Activated CD4-positive, CD25-positive, alpha-beta regulatory T cell treated with anti-CD3 and anti-CD28 coated beads, Interleukin-2, amount 50 U/mL, for 72 hours (primary cell): ENCODE data around the gene PRRT1B.
"Not testable (repeated sequence)": the region's sequence is repeated elsewhere in the genome, so short reads cannot be mapped to it uniquely, and the experiment has no call there.

Experiments used
- DNase-seq: peaks from one replicate; pipeline ENCODE4 v3.0.0; 2021

The PRRT1B gene

DNA sequence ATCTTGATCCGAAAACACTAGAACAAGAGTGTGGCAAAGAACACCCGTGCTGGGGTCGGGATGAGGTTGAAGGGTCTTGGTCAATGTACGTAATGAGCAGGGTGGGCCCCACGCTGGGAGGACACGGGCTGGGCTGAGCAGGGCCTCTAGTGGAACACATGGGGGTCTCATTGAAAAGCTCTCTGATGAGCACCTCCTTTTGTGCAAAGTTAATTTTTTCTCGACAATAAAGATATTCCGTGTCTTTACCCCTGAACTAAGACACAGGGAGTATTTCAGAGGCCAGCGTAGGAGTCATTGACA lies 22.3 kb upstream of the PRRT1B start:
- no peak for DNase-seq

DNA sequence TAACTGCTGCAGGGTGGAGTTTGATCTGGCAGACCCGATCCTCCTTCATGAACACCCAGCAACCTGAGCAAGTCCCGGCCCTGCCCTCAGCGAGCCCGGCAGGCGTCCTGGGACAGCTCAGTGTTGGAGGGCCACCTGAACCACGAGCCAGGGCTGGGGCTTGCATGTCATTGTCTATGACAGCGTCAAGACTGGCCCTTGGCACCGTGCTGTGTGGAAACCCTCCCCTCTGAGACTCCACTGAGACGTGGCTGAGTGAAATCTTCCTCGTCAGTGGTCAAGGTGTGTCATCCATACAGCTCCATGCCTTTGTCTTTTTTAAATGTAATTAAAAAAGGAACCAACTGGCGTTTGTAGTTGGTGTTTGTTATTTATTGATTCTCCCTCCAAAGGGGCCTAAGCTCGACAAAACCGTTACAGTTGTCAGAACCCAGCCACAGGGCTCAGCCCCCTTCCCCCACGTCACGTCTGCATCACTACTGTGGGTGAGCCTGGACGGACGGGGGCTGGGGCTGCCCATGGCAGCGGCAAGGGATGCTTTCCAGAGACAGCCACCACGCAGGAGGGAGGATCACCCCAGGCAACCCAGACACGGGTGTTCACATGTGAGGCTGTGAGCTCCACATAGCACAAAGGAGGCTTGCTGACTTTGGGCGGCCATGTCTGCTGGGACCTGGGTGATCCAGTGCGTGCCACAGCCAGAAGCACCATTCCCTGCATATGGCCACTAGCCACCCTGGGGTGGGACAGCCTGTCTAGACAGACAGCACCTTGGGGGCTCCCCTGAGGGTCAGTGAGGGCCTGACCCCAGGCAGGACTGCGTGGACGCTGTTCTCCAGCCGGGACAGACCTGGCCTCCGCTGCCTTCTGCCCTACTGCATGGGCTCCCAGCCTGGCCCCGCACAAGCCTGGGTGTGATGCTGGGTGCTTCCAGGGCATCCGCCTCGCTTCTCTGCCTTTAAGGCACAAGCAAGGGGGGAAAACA lies 21.6 kb upstream of the PRRT1B start:
- DNase-seq: no peak

GRCh38 chr9:131524665-131525315 lies 20.5 kb upstream of the PRRT1B start:
- DNase-seq: no peak

DNA sequence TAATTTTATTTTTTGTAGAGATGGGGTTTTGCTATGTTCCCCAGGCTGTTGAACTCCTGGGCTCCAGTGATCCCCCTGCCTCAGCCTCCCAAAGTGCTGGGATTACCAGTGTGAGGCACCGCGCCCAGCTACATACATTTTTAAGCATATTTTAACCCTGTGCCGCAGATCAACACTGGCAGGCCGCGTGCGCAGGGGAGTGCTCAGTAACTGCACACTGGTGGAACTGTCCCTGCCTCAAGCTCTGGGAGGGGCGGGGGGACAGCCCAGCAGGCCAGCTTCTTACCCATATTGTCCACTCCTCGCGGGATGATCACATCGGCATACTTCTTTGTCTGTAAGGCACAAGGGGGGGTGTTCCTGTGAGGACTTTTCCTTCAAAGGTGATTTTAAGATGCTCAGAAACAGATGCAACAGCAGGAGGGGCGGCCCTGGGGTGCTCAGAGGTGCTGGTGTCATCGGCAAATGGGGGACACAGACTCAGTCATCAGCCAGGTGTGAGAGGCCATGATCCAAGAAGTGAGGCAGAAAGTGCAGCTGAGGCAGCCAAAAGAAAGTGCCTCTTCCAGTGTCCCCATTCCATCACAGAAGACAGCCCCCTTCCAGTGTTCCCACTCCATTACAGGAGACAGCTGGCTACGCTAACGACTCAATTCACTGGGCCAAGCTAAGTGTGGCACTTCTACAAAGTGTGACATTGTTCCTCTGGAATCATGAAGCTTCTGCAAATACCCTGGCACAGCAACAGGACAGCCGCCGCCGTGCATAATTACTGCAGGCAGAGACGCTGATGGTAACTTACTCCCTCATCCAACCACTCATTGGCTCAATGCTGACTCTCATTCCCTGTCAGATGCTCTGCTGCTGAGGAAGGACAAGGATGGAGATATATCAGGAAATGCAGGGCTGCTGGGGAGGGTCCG lies 19.4 kb upstream of the PRRT1B start:
- no peak for DNase-seq

- DNase-seq: no peak
Measured at GRCh38 chr9:131528186-131528585, 17.1 kb upstream of the PRRT1B start.

DNA sequence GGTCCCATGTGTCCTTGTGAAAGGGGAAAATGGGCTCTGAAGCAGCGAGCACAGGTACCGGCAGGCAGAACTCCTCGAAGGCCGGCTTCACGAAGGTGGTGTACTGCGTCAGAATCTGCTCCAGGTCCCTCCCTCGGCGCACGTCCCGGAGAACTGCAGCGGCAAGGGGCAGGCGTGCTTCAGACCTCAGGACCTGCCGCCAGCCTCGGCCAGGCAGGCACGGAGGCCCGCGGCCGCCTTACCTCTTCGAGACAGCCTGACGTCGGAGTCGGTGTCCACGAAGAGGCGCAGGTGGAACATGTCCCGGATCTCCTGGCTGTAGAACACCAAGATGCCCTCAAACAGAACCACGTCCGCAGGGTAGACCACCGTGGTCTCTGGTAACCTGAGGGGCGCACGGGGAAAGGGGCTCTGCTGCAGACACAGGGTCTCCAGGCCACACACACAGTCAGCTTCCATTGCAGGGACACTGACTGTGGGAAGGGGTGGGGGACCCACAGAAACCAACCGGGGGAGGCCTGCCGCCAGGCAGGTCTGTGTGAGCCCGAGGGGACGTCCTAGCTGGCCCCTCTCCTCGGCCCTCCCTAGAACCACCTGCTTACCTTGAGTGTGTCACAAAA lies 16.3 kb upstream of the PRRT1B start:
- DNase-seq: no peak

DNA sequence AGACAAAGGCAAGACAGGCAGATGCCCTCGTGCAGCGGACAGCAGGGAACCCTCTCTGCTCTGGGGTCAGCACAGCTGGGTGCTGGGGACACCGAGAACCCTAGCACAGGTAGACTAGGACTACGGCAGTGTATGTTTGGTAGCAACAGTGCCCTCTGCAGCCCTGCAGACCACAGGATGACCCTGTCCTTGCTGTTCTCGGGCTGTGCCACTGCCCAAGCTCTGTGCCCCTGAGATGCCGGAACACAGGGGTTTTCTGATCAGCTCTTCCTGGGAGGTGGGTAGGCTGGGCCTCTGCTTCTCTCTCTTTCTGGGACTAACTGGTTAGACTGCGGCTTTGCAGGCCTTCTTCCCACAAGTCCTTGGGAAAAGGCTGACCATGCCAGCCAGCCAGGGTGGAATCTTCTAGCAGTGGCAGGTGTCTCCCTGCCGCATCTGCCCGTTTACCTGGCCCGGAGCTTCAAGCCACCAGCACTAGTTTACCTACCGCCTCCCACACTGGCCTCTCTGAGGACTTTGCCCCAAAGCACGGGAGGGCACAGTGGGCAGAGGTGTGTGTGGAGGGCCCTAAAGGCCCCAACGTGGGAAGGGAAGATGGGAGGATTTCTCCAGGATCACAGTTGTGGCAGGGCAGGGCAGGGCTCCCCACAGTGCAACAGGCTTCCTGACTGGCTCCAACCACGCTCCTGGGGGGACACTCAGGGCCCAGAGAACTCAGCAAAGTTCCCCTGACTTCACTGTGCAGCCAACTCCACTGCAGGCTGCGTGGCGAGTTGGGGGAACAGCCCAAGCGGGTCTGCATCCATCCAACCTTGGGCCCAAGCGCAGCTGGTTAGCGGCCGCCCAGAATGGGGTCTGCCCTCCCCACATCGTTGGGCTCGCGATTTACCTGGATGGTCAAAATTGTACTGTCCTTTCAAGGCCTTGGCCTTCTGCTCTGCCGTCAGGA lies 15.5 kb upstream of the PRRT1B start:
- no peak for DNase-seq

GRCh38 chr9:131530546-131530919 lies 14.8 kb upstream of the PRRT1B start:
- peak; percentile 48 for DNase-seq

- DNase-seq: peak; percentile 80
Measured at GRCh38 chr9:131530920-131531832, 14.1 kb upstream of the PRRT1B start, which contains the start of gene UCK1. TSS of gene UCK1 (minus strand) at chr9:131531263. CDS start at chr9:131531174, 89 bp downstream.

DNA sequence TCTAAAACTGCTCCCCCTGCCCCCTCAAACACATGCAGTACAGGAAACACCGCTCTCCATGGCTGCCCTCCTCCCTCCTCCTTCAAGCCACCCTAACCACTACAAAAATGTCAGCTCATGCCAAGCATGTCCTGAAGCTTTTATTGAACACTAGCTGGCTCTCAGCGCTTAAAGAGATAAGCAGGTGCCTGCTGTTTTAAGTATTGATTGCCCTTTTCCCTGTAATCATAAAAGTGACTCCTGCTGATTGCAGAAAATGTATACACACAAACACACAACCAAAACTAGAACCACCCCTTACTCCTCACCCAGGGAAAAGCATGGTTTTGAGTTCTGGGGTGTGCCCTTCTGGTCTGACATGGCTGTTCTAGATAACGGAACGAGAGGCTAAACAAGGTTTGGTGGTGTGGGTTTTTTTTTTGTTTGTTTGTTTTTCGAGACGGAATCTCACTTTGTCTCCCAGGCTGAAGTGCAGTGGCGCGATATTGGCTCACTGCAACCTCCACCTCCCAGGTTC lies 10.5 kb upstream of the PRRT1B start:
- DNase-seq: no peak

DNA sequence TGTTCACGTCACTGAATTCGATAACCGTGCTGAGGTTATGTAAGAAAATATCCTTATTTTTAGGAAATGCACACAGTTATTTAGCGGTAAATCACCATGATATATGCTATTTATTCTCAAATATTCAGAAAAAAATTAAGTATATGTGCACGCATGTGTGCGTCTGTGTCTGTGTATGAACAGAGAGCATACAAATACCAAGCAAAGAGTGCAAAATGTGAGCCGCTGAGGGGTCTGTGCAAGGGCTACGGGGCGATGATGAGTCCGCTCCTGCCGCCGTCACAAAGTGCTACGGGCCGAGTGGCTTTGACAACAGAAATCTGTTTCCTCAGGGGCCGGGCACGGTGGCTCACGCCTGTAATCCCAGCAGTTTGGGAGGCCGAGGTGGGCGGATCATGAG lies 7.4 kb upstream of the PRRT1B start:
- no peak for DNase-seq

DNA sequence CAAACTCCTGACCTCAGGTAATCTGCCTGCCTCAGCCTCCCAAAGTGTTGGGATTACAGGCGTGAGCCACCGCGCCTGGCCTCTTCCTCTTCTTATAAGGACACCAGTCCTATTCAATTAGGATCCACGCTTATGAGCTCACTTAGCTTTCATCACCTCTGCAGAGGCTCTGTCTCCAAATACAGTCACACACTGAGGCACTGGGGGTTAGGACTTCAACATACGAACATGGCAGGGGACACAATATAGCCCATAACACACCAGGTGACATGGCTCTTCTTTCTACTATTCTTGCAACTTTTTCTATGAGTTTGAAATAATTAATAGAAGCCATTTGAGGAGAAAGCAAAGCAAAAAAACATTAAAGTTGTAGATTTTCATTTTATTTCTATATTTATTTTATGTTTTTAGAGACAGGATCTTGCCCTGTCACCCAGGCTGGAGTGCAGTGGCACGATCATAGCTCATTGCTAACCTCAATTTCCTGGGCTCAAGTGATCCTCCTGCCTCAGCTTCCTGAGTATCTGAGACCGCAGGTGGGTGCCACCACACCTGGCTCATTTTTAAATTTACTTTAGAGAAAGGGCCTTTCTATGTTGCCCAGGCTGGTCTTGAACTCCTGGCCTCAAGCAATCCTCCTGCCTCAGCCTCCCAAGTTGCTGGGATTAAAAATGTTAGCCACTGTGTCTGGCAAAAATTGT lies 6.0 kb upstream of the PRRT1B start:
- no peak for DNase-seq

DNA sequence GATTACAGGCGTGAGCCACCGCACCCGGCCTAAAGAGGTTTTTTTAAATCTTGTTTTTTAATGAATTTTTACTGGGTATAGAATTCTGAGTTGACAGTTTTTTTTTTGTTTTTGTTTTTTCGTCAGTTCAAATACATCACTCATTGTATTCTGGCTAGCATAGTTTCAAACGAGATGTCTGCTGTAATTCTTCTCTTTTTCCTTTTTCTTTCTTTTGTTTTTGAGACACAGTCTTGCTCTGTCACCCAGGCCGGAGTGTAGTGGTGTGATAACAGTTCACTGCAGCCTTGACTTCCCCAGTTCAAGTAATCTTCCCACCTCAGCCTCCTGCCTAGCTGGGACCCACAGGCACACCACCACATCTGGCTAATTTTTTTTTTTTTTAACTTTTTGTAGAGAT lies 2.2 kb upstream of the PRRT1B start:
- DNase-seq: no peak

GRCh38 chr9:131545786-131546335 lies 538 bp downstream of the PRRT1B start:
- DNase-seq: no peak

GRCh38 chr9:131546336-131547084 lies 1.2 kb downstream of the PRRT1B start:
- no peak for DNase-seq

GRCh38 chr9:131549186-131549585 lies 3.9 kb downstream of the PRRT1B start:
- DNase-seq: not testable (repeated sequence)

- DNase-seq: not testable (repeated sequence)
Measured at GRCh38 chr9:131550465-131550864, 5.1 kb downstream of the PRRT1B start.

GRCh38 chr9:131552030-131552429 lies 6.7 kb downstream of the PRRT1B start:
- no peak for DNase-seq
